ENCODE measurements around the gene IFT80.
"Not testable (repeated sequence)": the region's sequence is repeated elsewhere in the genome, so short reads cannot be mapped to it uniquely, and the experiment has no call there.

The IFT80 gene

GRCh38 chr3:160330690-160331089 is 68.3 kb downstream of the IFT80 start:
- Histone ChIP-seq H3K9ac (ENCODE audit: low read length) (no peak overlapping the region), H3K9me3 (ENCODE audit: control insufficient read depth, low read length) (no peaks in the 10 kb centered on the region), H3K4me3 (ENCODE audit: low read length) (no peak overlapping the region), H3K36me3 (ENCODE audit: control insufficient read depth, insufficient read depth, low read length) (no peaks in the 10 kb centered on the region), H3K4me1 (ENCODE audit: control insufficient read depth, insufficient read depth, low read length) (no peaks in the 10 kb centered on the region), H3K27me3 (ENCODE audit: control insufficient read depth, insufficient read depth, low read length) (no peaks in the 10 kb centered on the region)

GRCh38 chr3:160330109-160330508 is 68.9 kb downstream of the IFT80 start:
- Histone ChIP-seq H3K27me3 (ENCODE audit: control insufficient read depth, insufficient read depth, low read length) (no peaks in the 10 kb centered on the region), H3K4me1 (ENCODE audit: control insufficient read depth, insufficient read depth, low read length) (no peaks in the 10 kb centered on the region), H3K4me3 (ENCODE audit: low read length) (no peak overlapping the region), H3K9me3 (ENCODE audit: control insufficient read depth, low read length) (no peaks in the 10 kb centered on the region), H3K9ac (ENCODE audit: low read length) (no peak overlapping the region), H3K36me3 (ENCODE audit: control insufficient read depth, insufficient read depth, low read length) (no peaks in the 10 kb centered on the region)

DNA sequence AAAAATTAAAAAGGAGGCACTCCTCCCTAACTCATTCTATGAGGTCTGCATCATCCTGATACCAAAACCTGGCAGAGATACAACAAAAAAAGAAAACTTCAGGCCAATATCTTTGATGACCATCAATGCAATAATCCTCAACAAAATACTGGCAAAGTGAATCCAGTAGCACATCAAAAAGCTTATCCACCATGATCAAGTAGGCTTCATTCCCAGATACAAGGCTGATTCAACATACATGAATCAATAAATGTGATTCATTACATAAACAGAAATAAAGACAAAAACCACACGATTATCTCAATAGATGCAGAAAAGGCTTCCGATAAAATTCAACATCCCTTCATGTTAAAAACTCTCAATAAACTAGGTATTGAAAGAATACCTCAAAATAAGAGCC is 72.7 kb downstream of the IFT80 start:
- H3K9ac ChIP-seq (ENCODE audit: low read length); H3K36me3 ChIP-seq (ENCODE audit: control insufficient read depth, insufficient read depth, low read length); H3K4me3 ChIP-seq (ENCODE audit: low read length); H3K27me3 ChIP-seq (ENCODE audit: control insufficient read depth, insufficient read depth, low read length); H3K4me1 ChIP-seq (ENCODE audit: control insufficient read depth, insufficient read depth, low read length); H3K9me3 ChIP-seq (ENCODE audit: control insufficient read depth, low read length): not testable (repeated sequence)

DNA sequence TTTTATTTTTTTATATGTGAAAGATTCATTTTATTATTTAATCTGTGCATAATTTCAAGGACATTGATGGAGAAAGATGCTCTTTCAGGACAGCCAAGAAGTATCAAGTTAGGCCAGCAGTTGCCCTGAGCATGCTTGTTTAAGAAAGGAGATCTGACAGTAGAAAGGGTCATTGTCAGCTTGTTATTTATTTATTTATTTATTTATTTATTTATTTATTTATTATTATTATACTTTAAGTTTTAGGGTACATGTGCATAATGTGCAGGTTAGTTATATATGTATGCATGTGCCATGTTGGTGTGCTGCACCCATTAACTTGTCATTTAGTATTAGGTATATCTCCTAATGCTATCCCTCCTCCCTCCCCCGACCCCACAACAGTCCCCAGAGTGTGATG is 77.2 kb downstream of the IFT80 start:
- not testable (repeated sequence) for H3K27me3 ChIP-seq (ENCODE audit: control insufficient read depth, insufficient read depth, low read length); H3K36me3 ChIP-seq (ENCODE audit: control insufficient read depth, insufficient read depth, low read length); H3K4me3 ChIP-seq (ENCODE audit: low read length); H3K4me1 ChIP-seq (ENCODE audit: control insufficient read depth, insufficient read depth, low read length); H3K9ac ChIP-seq (ENCODE audit: low read length); H3K9me3 ChIP-seq (ENCODE audit: control insufficient read depth, low read length)

GRCh38 chr3:160319322-160319721 is 79.7 kb downstream of the IFT80 start:
- Histone ChIP-seq H3K9ac (ENCODE audit: low read length) (no peak overlapping the region), H3K36me3 (ENCODE audit: control insufficient read depth, insufficient read depth, low read length) (no peaks in the 10 kb centered on the region), H3K4me1 (ENCODE audit: control insufficient read depth, insufficient read depth, low read length) (no peaks in the 10 kb centered on the region), H3K9me3 (ENCODE audit: control insufficient read depth, low read length) (no peaks in the 10 kb centered on the region), H3K4me3 (ENCODE audit: low read length) (no peak overlapping the region), H3K27me3 (ENCODE audit: control insufficient read depth, insufficient read depth, low read length) (no peaks in the 10 kb centered on the region)

- H3K4me1 ChIP-seq (ENCODE audit: control insufficient read depth, insufficient read depth, low read length) = no peaks in the 10 kb centered on the region
- H3K27me3 ChIP-seq (ENCODE audit: control insufficient read depth, insufficient read depth, low read length) = no peaks in the 10 kb centered on the region
- H3K9ac ChIP-seq (ENCODE audit: low read length) = no peak overlapping the region
- no peaks in the 10 kb centered on the region for H3K9me3 ChIP-seq (ENCODE audit: control insufficient read depth, low read length)
- H3K36me3 ChIP-seq (ENCODE audit: control insufficient read depth, insufficient read depth, low read length) = no peaks in the 10 kb centered on the region
- no peak overlapping the region for H3K4me3 ChIP-seq (ENCODE audit: low read length)
Observed at GRCh38 chr3:160314995-160315394, 84.0 kb downstream of the IFT80 start.

DNA sequence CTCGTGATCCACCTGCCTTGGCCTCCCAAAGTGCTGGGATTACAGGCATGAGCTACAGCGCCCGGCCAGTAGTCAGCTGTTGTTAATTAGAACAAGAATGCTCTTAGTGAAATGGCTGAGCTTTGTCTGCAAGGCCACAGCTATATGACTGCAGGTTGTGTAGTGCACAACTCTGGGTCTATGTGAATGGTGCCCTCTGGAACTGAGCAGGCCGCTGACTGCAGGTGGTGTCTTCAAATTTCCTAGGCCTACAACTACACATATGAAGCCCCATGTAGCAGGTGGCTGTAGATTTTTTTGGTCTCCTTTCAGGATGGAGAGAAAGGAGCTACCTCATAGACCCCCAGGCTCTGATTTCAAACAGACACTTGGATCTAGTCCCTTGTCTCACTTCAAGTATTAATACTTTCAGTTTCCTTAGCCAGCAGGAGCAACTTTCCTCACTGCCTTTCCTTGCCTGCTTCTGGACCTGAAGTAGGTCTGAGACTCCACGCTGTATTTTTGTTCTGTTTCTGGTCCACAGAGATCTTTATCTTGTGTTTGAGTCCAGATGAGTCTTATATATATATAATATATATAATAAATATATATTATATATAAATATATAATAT is 86.9 kb downstream of the IFT80 start:
- Histone ChIP-seq H3K9ac (ENCODE audit: low read length) (no peak overlapping the region), H3K36me3 (ENCODE audit: control insufficient read depth, insufficient read depth, low read length) (no peaks in the 10 kb centered on the region), H3K4me3 (ENCODE audit: low read length) (no peak overlapping the region), H3K4me1 (ENCODE audit: control insufficient read depth, insufficient read depth, low read length) (no peaks in the 10 kb centered on the region), H3K9me3 (ENCODE audit: control insufficient read depth, low read length) (no peaks in the 10 kb centered on the region), H3K27me3 (ENCODE audit: control insufficient read depth, insufficient read depth, low read length) (no peaks in the 10 kb centered on the region)

GRCh38 chr3:160302806-160303205 is 96.2 kb downstream of the IFT80 start:
- Histone ChIP-seq H3K4me3 (ENCODE audit: low read length) (no peak overlapping the region), H3K9me3 (ENCODE audit: control insufficient read depth, low read length) (no peaks in the 10 kb centered on the region), H3K36me3 (ENCODE audit: control insufficient read depth, insufficient read depth, low read length) (no peaks in the 10 kb centered on the region), H3K27me3 (ENCODE audit: control insufficient read depth, insufficient read depth, low read length) (no peaks in the 10 kb centered on the region), H3K9ac (ENCODE audit: low read length) (no peak overlapping the region), H3K4me1 (ENCODE audit: control insufficient read depth, insufficient read depth, low read length) (no peaks in the 10 kb centered on the region)

GRCh38 chr3:160296591-160296990 is 102.4 kb downstream of the IFT80 start:
- Histone ChIP-seq H3K36me3 (ENCODE audit: control insufficient read depth, insufficient read depth, low read length) (no peaks in the 10 kb centered on the region), H3K4me1 (ENCODE audit: control insufficient read depth, insufficient read depth, low read length) (no peaks in the 10 kb centered on the region), H3K27me3 (ENCODE audit: control insufficient read depth, insufficient read depth, low read length) (no peaks in the 10 kb centered on the region), H3K4me3 (ENCODE audit: low read length) (no peak overlapping the region), H3K9ac (ENCODE audit: low read length) (no peak overlapping the region), H3K9me3 (ENCODE audit: control insufficient read depth, low read length) (no peaks in the 10 kb centered on the region)

DNA sequence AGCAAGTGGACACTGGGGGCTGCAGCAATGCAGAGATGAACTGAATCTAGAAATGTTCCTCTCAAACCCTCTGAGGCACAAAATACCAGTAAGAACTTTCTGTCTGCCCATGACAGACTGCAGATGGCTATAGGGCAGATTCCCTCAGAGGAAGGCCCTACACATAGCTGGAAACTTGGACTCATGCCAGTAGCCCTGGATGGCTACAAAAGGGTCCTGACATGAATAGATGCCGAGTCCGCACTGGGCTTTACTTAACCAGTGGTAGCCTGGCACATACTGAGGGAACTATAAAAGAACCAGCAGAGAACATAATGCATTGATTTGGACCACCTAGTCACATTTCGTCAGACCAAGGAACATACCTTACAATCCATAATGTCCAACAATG is 107.1 kb downstream of the IFT80 start:
- no peak overlapping the region for H3K4me3 ChIP-seq (ENCODE audit: low read length)
- no peaks in the 10 kb centered on the region for H3K4me1 ChIP-seq (ENCODE audit: control insufficient read depth, insufficient read depth, low read length)
- no peaks in the 10 kb centered on the region for H3K27me3 ChIP-seq (ENCODE audit: control insufficient read depth, insufficient read depth, low read length)
- no peak overlapping the region for H3K9ac ChIP-seq (ENCODE audit: low read length)
- H3K36me3 ChIP-seq (ENCODE audit: control insufficient read depth, insufficient read depth, low read length) = no peaks in the 10 kb centered on the region
- no peaks in the 10 kb centered on the region for H3K9me3 ChIP-seq (ENCODE audit: control insufficient read depth, low read length)

GRCh38 chr3:160291290-160291908 is 107.6 kb downstream of the IFT80 start:
- H3K36me3 ChIP-seq (ENCODE audit: control insufficient read depth, insufficient read depth, low read length) = no peaks in the 10 kb centered on the region
- no peak overlapping the region for H3K4me3 ChIP-seq (ENCODE audit: low read length)
- H3K9me3 ChIP-seq (ENCODE audit: control insufficient read depth, low read length) = no peaks in the 10 kb centered on the region
- H3K9ac ChIP-seq (ENCODE audit: low read length) = no peak overlapping the region
- no peaks in the 10 kb centered on the region for H3K27me3 ChIP-seq (ENCODE audit: control insufficient read depth, insufficient read depth, low read length)
- H3K4me1 ChIP-seq (ENCODE audit: control insufficient read depth, insufficient read depth, low read length) = no peaks in the 10 kb centered on the region

GRCh38 chr3:160287666-160288065 is 111.4 kb downstream of the IFT80 start:
- Histone ChIP-seq H3K36me3 (ENCODE audit: control insufficient read depth, insufficient read depth, low read length) (no peaks in the 10 kb centered on the region), H3K9me3 (ENCODE audit: control insufficient read depth, low read length) (no peaks in the 10 kb centered on the region), H3K4me1 (ENCODE audit: control insufficient read depth, insufficient read depth, low read length) (no peaks in the 10 kb centered on the region), H3K27me3 (ENCODE audit: control insufficient read depth, insufficient read depth, low read length) (no peaks in the 10 kb centered on the region), H3K9ac (ENCODE audit: low read length) (no peak overlapping the region), H3K4me3 (ENCODE audit: low read length) (no peak overlapping the region)

- Histone ChIP-seq H3K9me3 (ENCODE audit: control insufficient read depth, low read length) (no peaks in the 10 kb centered on the region), H3K9ac (ENCODE audit: low read length) (no peak overlapping the region), H3K36me3 (ENCODE audit: control insufficient read depth, insufficient read depth, low read length) (no peaks in the 10 kb centered on the region), H3K27me3 (ENCODE audit: control insufficient read depth, insufficient read depth, low read length) (no peaks in the 10 kb centered on the region), H3K4me3 (ENCODE audit: low read length) (no peak overlapping the region), H3K4me1 (ENCODE audit: control insufficient read depth, insufficient read depth, low read length) (no peaks in the 10 kb centered on the region)
Observed at GRCh38 chr3:160286231-160286630, 112.8 kb downstream of the IFT80 start.
